GM12878 (cell line): ENCODE data around the gene PCK2. TPM values are rescaled to one million over a fixed set of nuclear protein-coding genes. Genes with fewer than 3 reads are reported as not detected.

ENCODE experiments used
- ATAC-seq: fragments of 200-7000 bp; cut with Tn5 transposase; 3 replicates; pipeline ENCODE4 v1.9.1; 2020; ENCODE audit warnings: mild to moderate bottlenecking, moderate library complexity
- BruUV-seq: library from RNA; stranded (reverse); fragments of 400-500 nt; replicated peaks from 2 replicates; lab custom pipeline; 2021; lab: Mats Ljungman, UMichigan
- CTCF ChIA-PET: fragments of 300-600 bp; sonication (Branson Sonifier 250); formaldehyde crosslinking; extraction: SDS; loops from one replicate; lab custom pipeline; 2021; ENCODE audit warnings: inconsistent platforms; lab: Yijun Ruan, JAX
- POLR2A ChIA-PET: fragments of 350-600 bp; formaldehyde crosslinking; extraction: SDS; loops from one replicate; lab custom pipeline; 2021; ENCODE audit warnings: inconsistent platforms; lab: Charles Lee
- RAD21 ChIA-PET: fragments of 300-600 bp; sonication (Branson Sonifier 250); formaldehyde crosslinking; loops from one replicate; lab custom pipeline; 2023; ENCODE audit warnings: antibody characterized with exemption; ENCODE audit not compliant: unreplicated experiment; lab: Charles Lee
- SMC1A ChIA-PET: fragments of 300-600 bp; sonication (Branson Sonifier 250); formaldehyde crosslinking; loops from one replicate; lab custom pipeline; 2023; ENCODE audit not compliant: unreplicated experiment, uncharacterized antibody; lab: Charles Lee
- DNase-seq: peaks from one replicate; pipeline ENCODE4 v3.0.0-alpha.2; 2011; ENCODE audit warnings: low read depth, low spot score
- FAIRE-seq: peaks from 3 replicates; lab custom pipeline; 2011; peaks lifted over from hg19 to GRCh38; lab: Jason Lieb, UNC
- H2AFZ ChIP-seq: 2 replicates; pipeline ENCODE4 v1.6.0; 2011; ENCODE audit warnings: low read depth, low read length, control low read depth; ENCODE audit not compliant: control insufficient read depth
- H3K27ac ChIP-seq: 2 replicates; pipeline ENCODE4 v1.5.1; 2011; ENCODE audit warnings: control low read depth; ENCODE audit not compliant: control insufficient read depth, insufficient read depth
- H3K27me3 ChIP-seq, 2 experiments: replicated peaks in 1 of 2; 2 replicates each; pipeline versions ENCODE4 v1.6.0 to v1.6.1; 2011; ENCODE audit warnings: low read length in 1 of 2; ENCODE audit not compliant: control insufficient read depth in 2 of 2, insufficient read depth in 2 of 2
- H3K36me3 ChIP-seq, 2 experiments: 2 replicates each; pipeline ENCODE4 v1.5.1; 2011; ENCODE audit warnings: low read length in 1 of 2; ENCODE audit not compliant: control insufficient read depth in 2 of 2, insufficient read depth in 2 of 2
- H3K4me1 ChIP-seq: 2 replicates; pipeline ENCODE4 v1.6.1; 2011; ENCODE audit warnings: mild to moderate bottlenecking, low read length, moderate library complexity, mixed read lengths; ENCODE audit not compliant: control insufficient read depth, insufficient read depth
- H3K4me2 ChIP-seq: 2 replicates; pipeline ENCODE4 v1.6.0; 2011; ENCODE audit warnings: control low read depth; ENCODE audit not compliant: control insufficient read depth, insufficient read depth
- H3K4me3 ChIP-seq: fragments of 200-600 bp; sonication (generic); 2 replicates; pipeline ENCODE4 v1.5.1; 2016
- H3K79me2 ChIP-seq: 2 replicates; pipeline ENCODE4 v1.6.0; 2011; ENCODE audit warnings: low read length; ENCODE audit not compliant: control insufficient read depth, insufficient read depth
- H3K9ac ChIP-seq: 2 replicates; pipeline ENCODE4 v1.8.0; 2011; ENCODE audit warnings: low read length, control low read depth, mixed read lengths; ENCODE audit not compliant: control insufficient read depth, insufficient read depth
- H3K9me3 ChIP-seq: replicated peaks from 3 replicates; pipeline ENCODE4 v1.5.1; 2011; ENCODE audit warnings: mild to moderate bottlenecking, low read length; ENCODE audit not compliant: control insufficient read depth, insufficient read depth
- H4K20me1 ChIP-seq: 2 replicates; pipeline ENCODE4 v1.6.0; 2011; ENCODE audit not compliant: control insufficient read depth, insufficient read depth
- EED ChIP-seq: sonication (generic); IDR thresholded peaks from 2 replicates; pipeline ENCODE4 v1.6.1; 2016; ENCODE audit warnings: antibody characterized with exemption, low read depth
- MEF2B ChIP-seq: fragments of 450-650 bp; IDR thresholded peaks from 2 replicates; pipeline ENCODE4 v1.6.1; 2018; ENCODE audit warnings: mild to moderate bottlenecking, moderate library complexity; ENCODE audit not compliant: partially characterized antibody, poor library complexity, severe bottlenecking
- POLR2AphosphoS2 ChIP-seq: IDR thresholded peaks from 2 replicates; pipeline ENCODE4 v1.6.1; 2011; ENCODE audit warnings: low read depth, mild to moderate bottlenecking, low read length, improper control_type of control experiment, moderate library complexity
- ZNF207 ChIP-seq: fragments of 450-650 bp; IDR thresholded peaks from 2 replicates; pipeline ENCODE4 v1.6.1; 2014; ENCODE audit warnings: antibody characterized with exemption, mild to moderate bottlenecking, borderline replicate concordance
- ZNF274 ChIP-seq: IDR thresholded peaks from one replicate; pipeline ENCODE4 v1.8.0; 2011; ENCODE audit not compliant: insufficient read length, insufficient read depth
- WGBS: methylation state at CpG from one replicate; pipeline ENCODE4 v1.1.6; 2016; ENCODE audit warnings: low lambda C conversion rate; ENCODE audit not compliant: insufficient replicate concordance, insufficient coverage; ENCODE audit errors: missing lambda C conversion rate; 5-methylcytosine and 5-hydroxymethylcytosine counted together
- in situ Hi-C: fragments of 300-500 bp; cut with MboI; formaldehyde crosslinking; loops from 9 replicates; pipeline ENCODE4 v1.14.3; 2018; ENCODE audit warnings: mixed read lengths
- intact Hi-C: fragments of 100-400 bp; cut with micrococcal nuclease; formaldehyde crosslinking; loops from one replicate; pipeline ENCODE4 v1.14.2; 2022; ENCODE audit not compliant: unreplicated experiment
- polyA plus RNA-seq, 11 experiments: library from polyadenylated mRNA; depleted of rRNA in 4 of 11; unstranded in 6 of 11; stranded (reverse) in 5 of 11; fragments of >200 nt; fragmentation: Nextera tagmentation in 4 of 11; fragmentation: Illumina TruSeq in 1 of 11; extraction: Ambion mirVana in 4 of 11; extraction: Trizol in 1 of 11; gene quantifications; 1 replicate in 1 of 11; 2 replicates in 10 of 11; pipeline versions ENCODE4 v1.2.1 to v1.2.3, GENCODE V29; 2011 to 2016; ENCODE audit warnings: inconsistent platforms in 2 of 11, missing spikeins in 2 of 11, low read depth in 1 of 11
- total RNA-seq, 4 experiments: library from RNA; depleted of rRNA in 3 of 4; stranded (reverse); fragments of >200 nt in 3 of 4; fragmentation: Illumina TruSeq in 1 of 4; extraction: Trizol in 1 of 4; gene quantifications; 2 replicates each; pipeline versions ENCODE4 v1.2.1 to v1.2.3, GENCODE V29; 2013 to 2021
- TF ChIP-seq, protein P1 (sequence below): IDR thresholded peaks from 2 replicates; pipeline ENCODE4 v1.6.1; 2012; ENCODE audit warnings: low read length, inconsistent platforms

Gene PCK2
- total and polyA plus RNA-seq, 10 of the 15 experiments (the other 5 are each of a cell fraction or from before 2014, with no cell fraction given) = 6.6 to 110 (median 44.6) TPM

GRCh38 chr14:24060443-24060842 lies 33.7 kb upstream of the PCK2 start:
- ATAC-seq (no peak), FAIRE-seq (no peak)
- ChIA-PET CTCF (interaction anchor here (2.0 to 2.7 kb wide), 5 partner anchors 15 to 48 kb away, joined by 8 to 23 read pairs (median 12); partner anchors contain the start of gene PCK2), RAD21 (interaction anchor here (1.0 to 7.2 kb wide), 3 partner anchors 32 to 100 kb away, joined by 3 to 140 read pairs (median 4); partner anchors contain the start of genes IRF9 and PCK2), POLR2A (interaction anchor here (0.9 kb wide), 1 partner anchor 21 kb away, joined by 3 read pairs; no protein-coding TSS in a partner anchor)
- intact Hi-C loops (no loop called here), in situ Hi-C loops (no loop called here)
- Histone ChIP-seq H3K4me1 (no peaks in the 10 kb centered on the region), H3K27me3 (no peaks in the 10 kb centered on the region; a peak in 2 of 4 replicates), H3K4me3 (no peak overlapping the region), H4K20me1 (no peaks in the 10 kb centered on the region), H3K36me3 (no peaks in the 10 kb centered on the region), H3K79me2 (no peaks in the 10 kb centered on the region)
- WGBS = 43% methylated on average over 10 of the region's 10 CpGs
- no TSS peak for BruUV-seq
- TF ChIP-seq ZNF274 = no peak
- no peak for TF ChIP-seq ZNF207
- TF ChIP-seq, protein P1, sequence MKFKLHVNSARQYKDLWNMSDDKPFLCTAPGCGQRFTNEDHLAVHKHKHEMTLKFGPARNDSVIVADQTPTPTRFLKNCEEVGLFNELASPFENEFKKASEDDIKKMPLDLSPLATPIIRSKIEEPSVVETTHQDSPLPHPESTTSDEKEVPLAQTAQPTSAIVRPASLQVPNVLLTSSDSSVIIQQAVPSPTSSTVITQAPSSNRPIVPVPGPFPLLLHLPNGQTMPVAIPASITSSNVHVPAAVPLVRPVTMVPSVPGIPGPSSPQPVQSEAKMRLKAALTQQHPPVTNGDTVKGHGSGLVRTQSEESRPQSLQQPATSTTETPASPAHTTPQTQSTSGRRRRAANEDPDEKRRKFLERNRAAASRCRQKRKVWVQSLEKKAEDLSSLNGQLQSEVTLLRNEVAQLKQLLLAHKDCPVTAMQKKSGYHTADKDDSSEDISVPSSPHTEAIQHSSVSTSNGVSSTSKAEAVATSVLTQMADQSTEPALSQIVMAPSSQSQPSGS = no peak
- TF ChIP-seq POLR2AphosphoS2 = no peak
- TF ChIP-seq EED = no peak
- TF ChIP-seq MEF2B = no peak
- TF ChIP-seq, all 136 proteins: peak for 0
- Histone ChIP-seq H3K27ac (no peak overlapping the region), H3K9me3 (no peaks in the 10 kb centered on the region), H3K4me2 (no peak overlapping the region), H2AFZ (no peak overlapping the region), H3K9ac (no peak overlapping the region)
- SMC1A ChIA-PET = interaction anchor here (0.6 to 2.5 kb wide), 5 partner anchors 8 to 78 kb away, joined by 3 to 14 read pairs (median 3); partner anchors contain the start of gene CARMIL3
- no peak for DNase-seq
